Ovary (tissue), 3 donors: ENCODE measurements around the gene SORCS2.

Source experiments
- CTCF ChIP-seq, 3 donors: fragments of 450-650 bp in 2 of 3; fragments of 200-600 bp in 1 of 3; IDR thresholded peaks; one replicate each; pipeline versions ENCODE4 v1.5.1 to v1.8.0; 2016 to 2022; ENCODE audit warnings: antibody characterized with exemption in 3 of 3, mild to moderate bottlenecking in 1 of 3
- EP300 ChIP-seq: sonication (generic); formaldehyde crosslinking; IDR thresholded peaks from one replicate; pipeline ENCODE4 v1.6.1; 2017; ENCODE audit warnings: antibody characterized with exemption
- POLR2A ChIP-seq: fragments of 450-650 bp; IDR thresholded peaks from one replicate; pipeline ENCODE4 v1.6.1; 2017; ENCODE audit warnings: antibody characterized with exemption, mild to moderate bottlenecking, moderate library complexity
- donor health status: DM: no; HTN: no; CAD: no.

GRCh38 chr4:7648544-7649395 lies 456.4 kb downstream of the SORCS2 start:
- TF ChIP-seq POLR2A (no peak), CTCF (IDR thresholded peaks at IDR 0.05) (no peak), EP300 (no peak)
